CD14-positive monocyte (primary cell): ENCODE results near the gene CLEC2D. TPM values are rescaled to one million over a fixed set of nuclear protein-coding genes. Genes with fewer than 3 reads are reported as not detected.

Source experiments
- DNase-seq, 3 donors: peaks; one replicate each; pipeline ENCODE4 v3.0.0-alpha.2; 2011 to 2022
- H2AFZ ChIP-seq: 2 replicates; pipeline ENCODE4 v1.6.0; 2012; ENCODE audit warnings: mild to moderate bottlenecking, low read depth, low read length, inconsistent platforms; ENCODE audit not compliant: insufficient read depth, poor library complexity, severe bottlenecking
- H3K27ac ChIP-seq, 2 donors: 1 replicate in 1 of 2; 2 replicates in 1 of 2; pipeline ENCODE4 v1.5.1; 2012 to 2013; ENCODE audit warnings: low read length in 2 of 2, control low read depth in 1 of 2, inconsistent platforms in 1 of 2, low read depth in 1 of 2, mild to moderate bottlenecking in 1 of 2
- H3K27me3 ChIP-seq, 2 donors: one replicate each; pipeline versions ENCODE4 v1.6.0 to v1.6.1; 2011 to 2013; ENCODE audit warnings: low read length in 2 of 2; ENCODE audit not compliant: control insufficient read depth in 2 of 2, insufficient read depth in 2 of 2
- H3K36me3 ChIP-seq, 2 donors: replicated peaks in 1 of 2; 1 replicate in 1 of 2; 2 replicates in 1 of 2; pipeline versions ENCODE4 v1.5.1 to v1.6.1; 2012 to 2013; ENCODE audit warnings: low read length in 2 of 2, control low read depth in 1 of 2, inconsistent platforms in 1 of 2, mild to moderate bottlenecking in 1 of 2; ENCODE audit not compliant: insufficient read depth in 2 of 2, control insufficient read depth in 1 of 2
- H3K4me1 ChIP-seq, 2 donors: 1 replicate in 1 of 2; 2 replicates in 1 of 2; pipeline versions ENCODE4 v1.5.1 to v1.6.1; 2012 to 2013; ENCODE audit warnings: low read length in 2 of 2, control low read depth in 1 of 2, inconsistent platforms in 1 of 2, mild to moderate bottlenecking in 1 of 2, moderate library complexity in 1 of 2; ENCODE audit not compliant: insufficient read depth in 2 of 2, control insufficient read depth in 1 of 2
- H3K4me2 ChIP-seq: replicated peaks from 2 replicates; pipeline ENCODE3; 2012; ENCODE audit warnings: low read length, moderate library complexity, mild to moderate bottlenecking; ENCODE audit not compliant: poor library complexity, severe bottlenecking; ENCODE audit errors: extremely low read depth
- H3K4me3 ChIP-seq, 3 experiments: fragments of 200-600 bp in 1 of 3; sonication (generic) in 1 of 3; replicated peaks in 1 of 3; 1 replicate in 2 of 3; 2 replicates in 1 of 3; pipeline ENCODE4 v1.5.1; 2011 to 2013; ENCODE audit warnings: low read length in 3 of 3, mild to moderate bottlenecking in 3 of 3, control low read depth in 2 of 3, low read depth in 2 of 3, inconsistent platforms in 1 of 3, moderate library complexity in 1 of 3
- H3K79me2 ChIP-seq: 2 replicates; pipeline ENCODE4 v1.6.0; 2012; ENCODE audit warnings: mild to moderate bottlenecking, control low read depth, inconsistent platforms, low read length, moderate library complexity; ENCODE audit not compliant: insufficient read depth
- H3K9ac ChIP-seq: 2 replicates; pipeline ENCODE4 v1.6.0; 2017; ENCODE audit warnings: low read length, mild to moderate bottlenecking; ENCODE audit not compliant: insufficient read depth, poor library complexity, severe bottlenecking
- H3K9me3 ChIP-seq, 2 donors: replicated peaks in 1 of 2; 1 replicate in 1 of 2; 2 replicates in 1 of 2; pipeline versions ENCODE4 v1.5.1 to v1.6.1; 2012 to 2013; ENCODE audit warnings: low read length in 2 of 2, control low read depth in 1 of 2; ENCODE audit not compliant: control insufficient read depth in 1 of 2, insufficient read depth in 1 of 2
- H4K20me1 ChIP-seq: 2 replicates; pipeline ENCODE4 v1.6.0; 2012; ENCODE audit warnings: mild to moderate bottlenecking, low read length, control low read depth, moderate library complexity; ENCODE audit not compliant: insufficient read depth
- H3K27ac Mint-ChIP-seq, 7 donors: one replicate each; pipeline ENCODE4 v1.8.0; 2020; ENCODE audit warnings: mild to moderate bottlenecking in 7 of 7, mixed read lengths in 7 of 7, moderate library complexity in 6 of 7, inconsistent platforms in 2 of 7
- H3K27me3 Mint-ChIP-seq, 3 donors: one replicate each; pipeline ENCODE4 v1.8.0; 2021 to 2022; ENCODE audit warnings: low read depth in 3 of 3, mild to moderate bottlenecking in 3 of 3, mixed read lengths in 3 of 3, moderate library complexity in 3 of 3, inconsistent platforms in 1 of 3
- H3K36me3 Mint-ChIP-seq, 2 donors: one replicate each; pipeline ENCODE4 v1.8.0; 2020; ENCODE audit warnings: mixed read lengths in 2 of 2, inconsistent platforms in 1 of 2, mild to moderate bottlenecking in 1 of 2
- H3K4me1 Mint-ChIP-seq: one replicate; pipeline ENCODE4 v1.8.0; 2020; ENCODE audit warnings: mild to moderate bottlenecking, mixed read lengths
- H3K4me3 Mint-ChIP-seq, 2 donors: one replicate each; pipeline ENCODE4 v1.8.0; 2020; ENCODE audit warnings: mild to moderate bottlenecking in 2 of 2, mixed read lengths in 2 of 2, moderate library complexity in 1 of 2
- H3K9me3 Mint-ChIP-seq, 7 donors: one replicate each; pipeline ENCODE4 v1.8.0; 2020 to 2022; ENCODE audit warnings: mixed read lengths in 7 of 7, mild to moderate bottlenecking in 6 of 7, moderate library complexity in 6 of 7, inconsistent platforms in 2 of 7
- CTCF ChIP-seq: fragments of 200-600 bp; IDR thresholded peaks from one replicate; pipeline ENCODE4 v1.8.0; 2022; ENCODE audit warnings: antibody characterized with exemption, mild to moderate bottlenecking
- WGBS: methylation state at CpG from one replicate; pipeline ENCODE4 v1.1.5; 2013; ENCODE audit warnings: missing lambda C conversion rate; ENCODE audit not compliant: insufficient coverage; 5-methylcytosine and 5-hydroxymethylcytosine counted together
- intact Hi-C, 2 donors: fragments of 100-400 bp; cut with micrococcal nuclease; formaldehyde crosslinking; loops; one replicate each; pipeline versions ENCODE4 v1.15.0 to v1.15.1; 2023
- polyA plus RNA-seq, 3 donors: library from polyadenylated mRNA; depleted of rRNA in 1 of 3; unstranded in 2 of 3; stranded (reverse) in 1 of 3; fragments of 300-500 nt in 2 of 3; fragments of >200 nt in 1 of 3; fragmentation: Illumina TruSeq in 2 of 3; gene quantifications; 1 replicate in 2 of 3; 2 replicates in 1 of 3; pipeline ENCODE4 v1.2.3, GENCODE V29; 2012 to 2021

Gene CLEC2D
- polyA plus RNA-seq, 3 donors = 2.5 to 26.9 (median 3.9) TPM

- H3K9ac ChIP-seq = no peak overlapping the region
- peak overlapping the region in 2 of 7 donors; percentile 7 to 79 for H3K27ac Mint-ChIP-seq
- no peak overlapping the region for H3K4me3 ChIP-seq
- peaks cover 21 to 30% of the 10 kb centered on the region in 2 donors for H3K4me1 ChIP-seq
- H3K4me3 Mint-ChIP-seq = no peak overlapping the region
- no CpG with 5 or more reads among the region's 2 CpGs for WGBS
- no peak overlapping the region for H2AFZ ChIP-seq
- intact Hi-C loops = loop anchor here in 1 of 2 donors (10.0 kb wide), 1 partner anchor 70 kb away; no protein-coding TSS in a partner anchor
- peaks cover 5 to 9% of the 10 kb centered on the region in 2 donors for H3K36me3 Mint-ChIP-seq
- no peaks in the 10 kb centered on the region for H3K36me3 ChIP-seq
- peaks cover 0 to 4% (median 0%) of the 10 kb centered on the region in 3 donors for H3K27me3 Mint-ChIP-seq
- H4K20me1 ChIP-seq = no peaks in the 10 kb centered on the region
- H3K9me3 ChIP-seq = peaks cover 7 to 11% of the 10 kb centered on the region in 2 donors
- H3K79me2 ChIP-seq = no peaks in the 10 kb centered on the region
- H3K4me2 ChIP-seq = peak overlapping the region; percentile 17
- peaks cover 13 to 30% (median 19%) of the 10 kb centered on the region in 7 donors for H3K9me3 Mint-ChIP-seq
- H3K27me3 ChIP-seq = no peaks in the 10 kb centered on the region
- no peak for DNase-seq
- H3K27ac ChIP-seq = peak overlapping the region in 1 of 2 donors; percentile 74
- peaks cover 28% of the 10 kb centered on the region for H3K4me1 Mint-ChIP-seq
- TF ChIP-seq CTCF = no peak
Measured at GRCh38 chr12:9634969-9635754, 34.4 kb upstream of the CLEC2D start.

GRCh38 chr12:9636150-9636850 lies 33.2 kb upstream of the CLEC2D start:
- peak overlapping the region; percentile 78 to 91 (median 84) for H3K27ac Mint-ChIP-seq
- Histone ChIP-seq H3K79me2 (no peaks in the 10 kb centered on the region), H3K9ac (no peak overlapping the region), H3K4me1 (peaks cover 21 to 30% of the 10 kb centered on the region in 2 donors), H3K9me3 (peaks cover 7 to 11% of the 10 kb centered on the region in 2 donors), H3K4me2 (peak overlapping the region; percentile 34), H3K27me3 (no peaks in the 10 kb centered on the region), H3K36me3 (no peaks in the 10 kb centered on the region), H4K20me1 (no peaks in the 10 kb centered on the region), H2AFZ (peak overlapping the region; percentile 4), H3K4me3 (peak overlapping the region in 1 of 3 experiments; percentile 30), H3K27ac (peak overlapping the region; percentile 36 to 74)
- peaks cover 0 to 4% (median 0%) of the 10 kb centered on the region in 3 donors for H3K27me3 Mint-ChIP-seq
- H3K36me3 Mint-ChIP-seq = peaks cover 5 to 9% of the 10 kb centered on the region in 2 donors
- no peak for TF ChIP-seq CTCF
- peaks cover 15 to 30% (median 19%) of the 10 kb centered on the region in 7 donors for H3K9me3 Mint-ChIP-seq
- 100% methylated on average over 3 of the region's 4 CpGs for whole genome bisulfite sequencing
- intact Hi-C loops = loop anchor here in 1 of 2 donors (10.0 kb wide), 1 partner anchor 69 kb away; no protein-coding TSS in a partner anchor
- peak in 2 of 3 donors; percentile 54 to 68 for DNase-seq
- H3K4me1 Mint-ChIP-seq = peaks cover 28% of the 10 kb centered on the region
- peak overlapping the region in 1 of 2 donors; percentile 4 for H3K4me3 Mint-ChIP-seq
